ENCODE data around the gene ARHGEF17. TPM values are rescaled to one million over a fixed set of nuclear protein-coding genes. Genes with fewer than 3 reads are reported as not detected.
A peak's percentile ranks its signal among the peaks of the same experiment; 100 is the strongest.

The ARHGEF17 gene
- total RNA-seq, 1 donor from 2014 or later = 82.6 TPM

DNA sequence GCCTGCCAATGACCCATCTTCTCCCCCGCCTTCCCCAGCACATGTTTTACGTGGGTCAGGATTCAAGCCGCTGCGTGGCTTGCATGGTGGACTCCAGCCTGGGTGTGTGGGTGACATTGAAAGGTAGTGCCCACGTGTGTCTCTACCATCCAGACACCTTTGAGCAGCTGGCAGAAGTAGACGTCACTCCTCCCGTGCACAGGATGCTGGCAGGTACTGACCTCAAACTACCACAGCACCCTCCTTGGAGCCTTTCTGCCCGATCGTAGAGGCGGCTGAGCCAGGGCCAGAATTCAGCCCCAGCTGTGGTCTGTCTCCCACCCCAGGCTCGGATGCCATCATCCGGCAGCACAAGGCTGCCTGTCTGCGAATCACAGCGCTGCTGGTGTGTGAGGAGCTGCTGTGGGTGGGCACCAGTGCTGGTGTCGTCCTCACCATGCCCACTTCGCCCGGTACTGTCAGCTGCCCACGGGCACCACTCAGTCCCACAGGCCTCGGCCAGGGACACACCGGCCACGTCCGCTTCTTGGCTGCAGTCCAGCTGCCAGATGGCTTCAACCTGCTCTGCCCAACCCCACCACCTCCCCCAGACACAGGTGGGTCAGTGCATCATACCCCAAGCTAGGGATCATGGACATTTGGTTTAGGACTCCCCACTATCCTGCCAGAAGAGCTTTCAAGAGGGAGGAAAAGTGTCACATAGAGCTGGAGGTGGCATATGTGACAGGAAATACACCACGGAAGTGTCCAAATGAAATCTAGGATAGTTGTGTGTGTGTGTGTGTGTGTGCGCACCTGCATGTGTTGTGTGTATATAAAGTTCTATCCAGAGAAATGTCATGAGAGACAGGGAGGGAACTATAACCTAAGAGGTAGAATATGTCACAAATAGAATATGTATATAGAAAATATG, 57.5 kb downstream of the ARHGEF17 start:
- intact Hi-C loops (cut with DNase I) = no loop called here

DNA sequence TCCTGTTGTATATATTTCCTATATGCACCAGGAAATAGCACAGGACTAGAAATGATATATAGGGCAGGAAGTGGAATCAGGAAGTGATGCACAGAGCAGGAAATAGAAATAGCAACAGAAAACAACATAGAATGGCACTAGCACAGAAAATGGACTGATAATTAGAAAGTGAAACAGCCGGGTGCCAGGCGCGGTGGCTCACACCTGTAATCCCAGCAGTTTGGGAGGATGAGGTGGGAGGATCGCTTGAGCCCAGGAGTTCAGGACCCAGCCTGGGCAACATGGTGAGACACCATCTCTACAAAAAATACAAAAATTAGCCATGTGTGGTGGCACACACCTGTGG, 58.2 kb downstream of the ARHGEF17 start:
- DNase-seq (ENCODE audit: low spot score) = no peak
- intact Hi-C loops (cut with DNase I) = no loop called here

More for the DNA sequence above, 57.5 kb downstream of the ARHGEF17 start:
- no peak for DNase-seq (ENCODE audit: low spot score)

DNA sequence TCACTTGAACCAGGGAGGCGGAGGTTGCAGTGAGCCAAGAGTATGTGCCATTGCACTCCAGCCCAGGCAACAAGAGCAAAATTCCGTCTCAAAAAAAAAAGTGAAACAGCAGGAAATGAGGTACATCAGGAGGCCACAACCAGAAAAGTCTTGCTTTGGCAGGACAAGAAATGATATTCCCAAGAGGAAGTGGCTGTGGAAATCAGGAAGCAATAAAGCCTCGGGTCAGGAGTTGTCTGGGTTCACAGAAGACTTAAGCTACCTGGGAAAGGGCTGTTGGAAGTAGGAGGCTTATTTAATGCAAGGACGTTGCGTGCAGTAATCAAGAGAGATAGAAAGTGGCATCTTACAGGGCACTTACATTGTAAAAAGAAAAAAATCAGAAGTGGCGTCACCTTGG, 58.9 kb downstream of the ARHGEF17 start:
- intact Hi-C loops (cut with DNase I) = no loop called here
- no peak for DNase-seq (ENCODE audit: low spot score)

DNA sequence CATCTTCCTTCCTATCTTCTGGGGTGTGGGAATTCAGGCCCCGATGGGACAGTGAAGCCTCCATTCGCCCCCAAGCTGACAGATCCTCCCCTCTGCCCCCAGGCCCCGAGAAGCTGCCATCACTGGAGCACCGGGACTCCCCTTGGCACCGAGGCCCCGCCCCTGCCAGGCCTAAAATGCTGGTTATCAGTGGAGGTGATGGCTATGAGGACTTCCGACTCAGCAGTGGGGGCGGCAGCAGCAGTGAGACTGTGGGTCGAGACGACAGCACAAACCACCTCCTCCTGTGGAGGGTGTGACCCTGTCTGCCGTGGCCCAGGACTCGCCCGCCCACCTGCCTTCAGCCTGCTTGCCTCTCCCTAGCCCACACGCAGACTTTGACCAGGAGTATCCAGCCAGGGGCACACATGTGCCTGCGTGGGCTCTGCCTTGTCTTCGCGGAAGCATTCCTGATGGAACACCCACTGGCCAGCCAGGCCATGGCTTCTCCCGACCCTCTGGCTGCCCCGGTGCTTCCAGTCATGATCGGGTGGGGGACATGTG, 59.5 kb downstream of the ARHGEF17 start:
- DNase-seq (ENCODE audit: low spot score) = no peak

DNA sequence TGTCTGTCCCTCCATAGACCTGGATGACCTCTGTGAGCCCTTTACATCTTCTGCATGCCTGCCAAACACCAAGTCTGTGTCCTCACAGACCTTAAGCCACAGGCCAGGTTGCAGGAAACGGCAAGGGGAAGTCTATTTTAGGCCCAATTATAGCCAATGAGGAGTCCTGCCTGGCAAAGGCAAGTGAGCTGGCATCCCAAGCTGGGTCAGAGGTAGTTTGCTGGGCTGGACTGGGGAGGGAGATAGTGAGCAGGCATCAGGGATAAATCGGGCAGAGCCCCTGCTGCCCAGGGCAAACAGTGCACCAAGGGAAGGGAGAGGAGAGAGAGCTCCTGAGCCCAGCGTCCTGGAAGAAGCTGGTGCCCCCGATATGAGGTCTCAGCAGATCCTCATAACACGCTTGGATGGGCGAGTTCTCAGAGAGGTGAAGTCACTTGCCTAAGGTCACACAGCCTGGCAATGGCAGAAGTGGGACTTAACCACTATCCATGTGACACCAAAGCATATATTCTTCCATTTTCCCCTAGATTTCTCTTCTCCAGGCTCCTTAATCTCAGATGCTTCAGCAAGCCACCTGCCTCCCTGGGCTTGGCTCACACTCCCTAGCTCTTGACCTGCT, 64.4 kb downstream of the ARHGEF17 start:
- intact Hi-C loops (cut with DNase I) = no loop called here
- DNase-seq (ENCODE audit: low spot score) = no peak

More for the DNA sequence above, 59.5 kb downstream of the ARHGEF17 start:
- intact Hi-C loops (cut with DNase I) = no loop called here

DNA sequence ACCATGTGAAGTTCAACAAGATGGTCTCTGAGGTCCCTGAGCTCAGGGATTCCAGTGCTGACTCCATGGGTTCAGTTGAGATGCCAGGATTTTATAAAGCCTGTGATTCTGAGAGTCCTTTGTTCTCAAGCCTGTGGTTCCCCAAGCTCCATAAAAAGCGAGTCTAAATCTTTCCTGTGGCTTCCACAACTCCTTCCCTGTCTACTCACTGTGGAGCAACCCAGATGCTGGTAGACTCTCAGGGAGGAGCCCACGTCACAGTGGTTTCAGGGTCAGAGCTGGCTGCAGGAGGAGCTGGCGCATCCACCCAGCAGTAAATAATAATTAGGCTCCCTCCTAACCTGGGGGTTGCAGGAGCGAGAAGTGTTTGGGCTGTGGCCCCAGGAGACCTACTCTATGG, 66.1 kb downstream of the ARHGEF17 start:
- DNase-seq (ENCODE audit: low spot score) = no peak
- intact Hi-C loops (cut with DNase I) = no loop called here

DNA sequence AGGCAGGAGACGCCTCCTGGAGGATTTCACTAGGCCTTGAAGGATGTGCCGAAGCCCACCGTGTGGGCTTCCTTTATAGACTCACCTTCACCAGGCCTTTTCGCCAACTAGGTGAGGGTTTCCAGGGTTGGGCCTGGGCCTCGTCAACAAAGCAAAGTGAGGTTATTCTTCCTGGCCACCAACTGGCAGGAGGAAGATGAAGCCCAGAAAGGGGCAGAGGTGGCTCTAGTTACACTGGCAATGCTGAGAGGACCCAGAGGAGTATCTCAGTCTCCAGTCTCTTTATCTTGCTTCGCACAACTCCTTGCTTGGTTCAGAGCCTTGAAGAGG, 67.7 kb downstream of the ARHGEF17 start:
- intact Hi-C loops (cut with DNase I) = no loop called here
- no peak for DNase-seq (ENCODE audit: low spot score)

DNA sequence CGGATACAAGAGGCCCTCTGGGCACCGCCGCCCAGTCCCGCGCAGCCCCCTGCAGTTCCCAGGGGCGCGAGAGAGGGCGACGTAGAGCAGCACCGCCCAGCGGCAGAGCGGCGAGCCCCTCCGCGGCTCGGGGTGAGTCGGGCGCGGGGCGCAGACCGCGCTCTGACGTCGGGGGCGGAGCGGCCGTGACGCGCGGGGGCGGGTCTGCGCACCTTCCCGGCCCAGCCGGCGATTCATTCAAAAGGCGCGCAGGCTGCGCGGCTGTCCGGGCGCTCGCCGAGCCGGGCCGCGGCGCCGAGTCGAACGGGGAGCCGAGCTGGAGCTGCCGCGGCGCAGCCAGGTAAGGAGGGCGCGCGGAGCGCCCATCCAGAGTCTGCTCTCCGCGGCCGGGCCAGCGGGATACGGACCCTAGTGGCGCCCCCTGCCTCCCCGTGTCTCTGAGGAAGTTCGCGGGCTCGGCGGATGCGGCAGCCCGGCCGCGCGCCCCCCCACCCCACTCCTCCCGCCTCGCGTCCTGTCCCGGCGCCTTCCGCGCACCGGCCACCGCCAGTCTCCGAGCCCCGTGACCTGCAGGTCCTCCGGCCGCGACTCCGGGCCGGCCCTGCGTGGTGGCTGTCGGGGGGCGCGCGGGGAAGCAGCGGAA, 68.2 kb downstream of the ARHGEF17 start, which contains the start of gene RELT:
Gene RELT (plus strand): TSS at position 240 of the 643 bp plus-strand sequence. CDS start 12,738 bp downstream, outside the sequence.
- intact Hi-C loops (cut with DNase I) = no loop called here
- peak; percentile 95 for DNase-seq (ENCODE audit: low spot score)

DNA sequence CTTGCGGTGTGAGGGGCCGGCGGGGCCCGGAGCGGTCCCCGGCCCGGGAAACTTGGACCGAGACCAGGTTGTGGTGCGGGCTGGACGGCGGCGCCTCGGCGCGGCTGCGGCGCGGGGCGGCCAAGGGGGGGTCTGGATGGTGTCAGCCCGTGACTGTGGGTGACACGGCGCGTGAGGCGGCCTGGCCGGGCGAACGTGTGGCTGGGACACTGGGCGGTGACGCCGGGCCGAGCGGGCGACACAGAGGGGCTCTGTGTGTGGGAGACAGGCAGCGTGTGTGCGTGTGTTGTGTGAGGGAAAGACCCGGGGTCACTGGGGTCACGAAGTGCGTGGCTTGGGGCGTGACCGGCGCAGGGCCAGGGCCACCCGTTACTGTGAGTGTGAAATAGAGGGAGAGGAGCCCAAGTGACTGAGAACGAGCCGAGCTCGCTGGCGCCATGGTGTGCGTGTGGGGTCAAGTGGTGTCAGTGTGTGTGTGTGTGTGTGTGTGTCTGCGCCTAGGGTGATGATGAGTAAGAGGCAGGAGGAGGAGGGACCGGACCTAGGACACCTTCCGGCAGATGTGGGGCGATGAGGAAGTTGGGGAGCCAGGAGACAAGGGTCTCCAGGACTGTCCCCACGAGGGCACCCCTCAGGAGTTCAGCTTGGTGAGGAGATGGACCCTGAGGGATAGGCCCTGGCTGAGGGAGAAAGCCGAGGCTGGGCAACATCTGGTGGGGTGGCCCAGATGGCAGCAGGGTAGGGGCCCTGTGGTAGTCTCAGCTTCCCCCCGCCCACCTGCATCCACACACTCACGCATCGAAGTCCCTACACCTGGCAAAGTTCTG, 68.9 kb downstream of the ARHGEF17 start:
- intact Hi-C loops (cut with DNase I) = no loop called here
- DNase-seq (ENCODE audit: low spot score) = peak; percentile 88

DNA sequence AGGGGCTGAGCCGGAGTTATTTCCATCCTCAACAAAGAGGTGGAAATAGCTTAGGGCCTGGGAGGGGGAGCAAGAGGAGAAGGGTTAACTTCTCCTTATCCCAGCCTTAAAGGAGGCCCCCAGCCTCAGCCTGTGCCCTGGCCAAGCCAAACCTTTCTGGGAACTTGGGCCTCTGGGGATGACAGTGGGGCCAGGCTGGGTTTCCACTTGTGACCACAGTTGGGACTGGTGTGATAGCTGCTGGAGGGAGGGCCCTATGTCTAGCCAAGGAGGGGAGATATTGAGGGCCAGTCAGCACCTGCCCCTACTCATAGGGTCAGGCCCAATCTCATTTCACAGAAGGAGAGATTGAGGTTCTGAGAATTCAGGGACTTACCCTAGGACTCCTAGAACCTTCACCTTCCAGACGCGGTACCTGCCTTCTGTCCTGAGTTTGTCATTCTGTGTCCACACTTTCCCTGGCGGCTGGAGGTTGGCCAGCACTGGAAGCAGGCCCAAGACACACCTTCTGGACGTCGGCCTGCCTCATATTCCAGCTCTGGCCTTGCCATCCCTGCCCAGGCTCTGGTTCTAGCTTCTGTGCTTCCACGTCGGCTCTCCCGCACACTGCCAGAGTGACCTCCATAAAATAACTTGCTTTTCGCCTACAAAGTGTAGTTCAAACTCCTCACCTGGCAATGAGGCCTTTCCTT, 71.3 kb downstream of the ARHGEF17 start:
- no peak for DNase-seq (ENCODE audit: low spot score)
- intact Hi-C loops (cut with DNase I) = no loop called here

DNA sequence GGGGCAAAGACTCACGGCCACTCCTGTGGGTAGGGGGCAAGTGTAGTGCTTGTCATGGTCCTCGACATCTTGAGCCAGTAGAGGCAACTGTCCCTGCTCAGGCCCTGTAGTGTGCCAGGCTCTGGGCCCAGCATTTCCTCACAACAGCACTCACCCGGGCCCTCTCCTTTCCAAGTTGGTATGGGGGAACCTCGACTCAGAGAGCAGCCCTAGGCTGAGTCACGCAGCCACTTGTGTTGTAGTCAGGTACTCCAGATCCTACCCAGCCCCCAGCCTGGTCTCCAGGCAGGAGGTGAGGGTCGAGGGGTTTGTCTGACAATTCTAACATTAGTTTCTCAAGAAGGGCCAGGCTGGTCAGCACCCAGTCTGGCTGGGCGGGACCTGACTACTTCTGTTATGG, 72.3 kb downstream of the ARHGEF17 start:
- no peak for DNase-seq (ENCODE audit: low spot score)
- intact Hi-C loops (cut with DNase I) = no loop called here

DNA sequence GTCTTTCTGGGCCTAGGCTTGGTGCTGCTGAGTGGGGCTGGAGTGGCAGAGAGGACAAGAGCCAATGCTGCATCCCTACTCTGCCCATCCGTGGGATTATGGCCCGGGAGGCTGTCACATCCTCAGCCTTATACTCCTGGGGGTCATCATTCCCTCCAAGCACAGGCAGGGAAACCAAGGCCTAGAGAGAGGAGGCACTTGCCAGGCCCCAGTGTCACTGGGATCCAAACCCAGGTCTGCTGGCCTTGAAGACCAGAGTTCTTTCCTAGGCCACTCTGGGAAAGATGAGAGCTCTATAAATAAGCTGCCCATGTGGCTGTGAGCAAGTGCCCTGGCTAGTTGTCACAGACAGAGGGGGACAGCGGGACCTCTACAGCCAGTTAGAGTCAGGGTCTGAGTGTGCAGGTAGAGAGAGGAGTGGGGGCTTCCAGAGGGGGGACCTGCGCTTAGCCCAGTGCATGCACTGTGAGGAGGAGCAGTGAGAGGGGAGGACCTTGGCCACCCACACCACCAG, 72.9 kb downstream of the ARHGEF17 start:
- no peak for DNase-seq (ENCODE audit: low spot score)
- intact Hi-C loops (cut with DNase I) = no loop called here

DNA sequence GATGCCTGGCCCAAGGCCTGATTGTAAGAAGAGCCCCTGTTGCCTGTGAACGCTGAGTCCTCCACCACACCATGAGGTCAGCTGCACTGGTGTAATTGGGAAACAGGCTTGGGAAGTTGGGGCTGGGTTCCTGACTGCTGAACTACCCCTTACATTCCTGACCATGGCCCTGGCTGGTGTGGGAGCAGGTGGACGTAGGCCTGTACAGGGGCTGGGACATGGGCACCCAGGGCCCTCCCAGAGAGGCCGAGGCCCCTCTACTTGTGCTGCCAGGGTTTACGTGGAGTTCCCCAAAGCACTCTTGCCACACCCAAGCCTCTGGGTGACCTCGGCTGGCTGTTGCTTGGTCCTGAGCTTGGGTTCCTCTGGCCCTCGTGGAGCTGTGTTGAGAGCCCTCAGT, 73.5 kb downstream of the ARHGEF17 start:
- intact Hi-C loops (cut with DNase I) = no loop called here
- DNase-seq (ENCODE audit: low spot score) = peak; percentile 83

DNA sequence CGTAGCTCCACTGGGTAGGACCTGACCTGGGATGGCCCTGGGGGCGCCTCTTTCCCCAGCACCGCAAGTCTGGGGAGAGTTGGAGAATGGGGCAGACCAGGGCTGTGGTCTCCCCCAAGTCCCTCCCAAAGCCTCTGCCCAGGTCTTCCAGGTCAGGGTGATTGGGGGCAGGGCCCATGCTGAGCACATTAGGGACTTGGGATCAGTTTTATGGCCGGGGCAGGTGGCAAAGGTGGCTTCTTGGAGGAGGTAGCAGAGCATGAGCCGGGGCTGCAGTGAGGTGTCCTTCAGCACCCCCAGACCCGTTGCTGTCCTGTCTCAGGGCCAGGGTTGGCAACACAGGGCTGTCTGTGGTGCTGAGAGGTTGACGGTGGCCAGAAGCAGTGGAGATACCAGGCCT, 74.1 kb downstream of the ARHGEF17 start:
- intact Hi-C loops (cut with DNase I) = no loop called here
- no peak for DNase-seq (ENCODE audit: low spot score)

DNA sequence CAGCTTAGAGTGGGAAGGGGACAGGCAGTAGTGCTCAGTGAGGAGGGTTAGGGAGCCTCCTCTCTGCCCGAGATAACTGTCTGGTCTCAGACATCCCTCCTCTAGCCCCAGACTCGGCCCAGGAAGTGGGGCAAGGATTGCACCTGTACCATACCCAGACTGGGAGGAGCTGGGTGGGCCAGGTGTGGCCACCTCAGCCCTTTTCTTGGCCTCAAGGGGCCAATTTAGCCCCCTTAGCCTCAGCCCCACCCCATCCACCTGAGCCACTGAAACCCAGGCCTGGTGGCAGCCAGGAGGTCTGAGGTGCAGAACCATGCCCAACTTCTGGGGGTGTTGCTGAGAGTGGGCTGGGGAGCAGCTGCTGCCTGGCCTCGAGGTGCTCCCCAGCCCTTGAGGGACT, 74.7 kb downstream of the ARHGEF17 start:
- intact Hi-C loops (cut with DNase I) = no loop called here
- no peak for DNase-seq (ENCODE audit: low spot score)

DNA sequence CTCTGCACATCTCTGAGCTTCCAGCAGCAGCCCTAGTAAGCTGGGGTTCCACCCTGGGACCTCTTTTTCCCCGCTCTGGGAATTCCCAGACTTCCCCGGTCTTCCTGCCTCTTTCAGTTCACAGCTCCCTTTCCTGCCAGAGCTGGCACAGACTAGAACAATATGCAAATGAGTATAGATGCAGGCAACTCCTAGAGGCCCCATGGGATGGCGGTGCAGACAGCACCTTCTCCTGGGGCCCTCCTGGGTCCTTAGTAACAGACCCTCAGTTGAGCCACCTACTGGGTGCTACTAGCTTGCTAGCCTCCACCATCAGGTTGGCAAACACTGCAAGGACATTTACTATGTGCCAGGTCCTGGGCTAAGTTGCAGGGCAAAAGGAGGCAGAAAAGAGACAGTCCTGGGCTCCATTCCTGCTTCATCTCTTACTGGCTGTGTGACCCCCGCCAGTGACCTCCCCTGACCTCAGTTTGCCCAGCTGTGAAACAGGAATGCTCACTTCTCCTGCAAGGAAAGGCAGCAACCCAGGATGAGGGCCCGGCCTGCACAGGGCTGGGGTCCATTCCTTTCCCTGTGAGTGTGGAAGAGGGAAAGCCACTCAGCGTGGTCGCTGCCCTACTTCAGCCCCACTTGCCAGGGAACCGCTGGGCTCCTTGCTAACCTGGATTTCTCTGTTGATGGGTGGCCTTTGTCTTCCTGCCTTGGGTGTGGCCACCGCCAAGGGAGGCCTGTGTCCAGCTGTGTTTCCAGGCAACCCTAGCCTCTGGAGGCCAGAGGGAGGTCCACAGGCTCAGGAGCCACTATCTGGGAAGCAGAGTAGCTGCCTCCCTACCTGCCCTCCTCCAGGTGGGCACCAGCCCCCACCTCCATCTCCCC, 75.4 kb downstream of the ARHGEF17 start:
- intact Hi-C loops (cut with DNase I) = no loop called here
- no peak for DNase-seq (ENCODE audit: low spot score)

DNA sequence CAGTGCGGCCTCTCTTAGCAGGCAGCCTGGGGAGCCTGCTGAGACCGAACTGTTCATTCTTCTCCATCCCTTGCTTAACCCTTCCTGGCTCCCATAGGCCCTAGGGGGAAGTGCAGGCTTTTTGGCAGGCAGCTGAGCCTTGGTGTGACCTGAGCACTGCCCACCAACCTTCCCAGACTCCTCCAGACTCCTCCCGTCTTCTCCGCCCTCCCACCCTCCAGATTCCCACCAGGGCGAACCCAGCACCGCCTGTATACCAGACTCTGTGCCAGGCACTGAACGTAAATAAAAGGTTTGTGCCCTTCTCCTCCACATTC, 76.0 kb downstream of the ARHGEF17 start:
- DNase-seq (ENCODE audit: low spot score) = no peak
- intact Hi-C loops (cut with DNase I) = no loop called here

DNA sequence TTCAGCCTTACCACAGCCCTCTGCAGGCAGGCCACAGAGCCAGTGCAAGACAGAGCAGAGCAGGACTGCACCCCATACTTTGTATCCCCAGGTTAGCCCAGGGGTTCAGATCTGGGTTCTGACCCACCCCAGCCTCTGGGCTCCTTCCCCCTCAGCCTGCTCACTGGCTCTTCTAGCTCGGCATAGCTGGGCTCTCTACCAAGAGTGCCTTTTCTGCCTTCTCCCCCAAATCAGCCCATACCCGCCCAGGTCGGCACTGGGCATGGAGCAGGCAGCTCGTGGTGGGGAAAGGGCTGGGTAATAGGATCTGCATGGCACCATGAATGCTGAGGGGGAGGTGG, 76.4 kb downstream of the ARHGEF17 start:
- DNase-seq (ENCODE audit: low spot score) = no peak
- intact Hi-C loops (cut with DNase I) = no loop called here
